ENCODE data around the gene CHRNA9.
"Not testable (repeated sequence)": the region's sequence is repeated elsewhere in the genome, so short reads cannot be mapped to it uniquely, and the experiment has no call there.

The CHRNA9 gene

GRCh38 chr4:40334591-40335524, at the start of gene CHRNA9:
Gene CHRNA9 (plus strand): TSS chr4:40335333. CDS start chr4:40335468, 135 bp downstream.
- DNase-seq = no peak

- DNase-seq = no peak
These were observed 49.4 kb upstream of the CHRNA9 start for GRCh38 chr4:40285692-40286091.

GRCh38 chr4:40288566-40288965, 46.6 kb upstream of the CHRNA9 start:
- no peak for DNase-seq

GRCh38 chr4:40289366-40290188, 45.6 kb upstream of the CHRNA9 start:
- peak; percentile 55 for DNase-seq

- not testable (repeated sequence) for DNase-seq
These were observed 44.4 kb upstream of the CHRNA9 start for GRCh38 chr4:40290611-40291186.

GRCh38 chr4:40292313-40292759, 42.8 kb upstream of the CHRNA9 start:
- no peak for DNase-seq

GRCh38 chr4:40294339-40294738, 40.8 kb upstream of the CHRNA9 start:
- DNase-seq = no peak

GRCh38 chr4:40295030-40295429, 40.1 kb upstream of the CHRNA9 start:
- DNase-seq = not testable (repeated sequence)

GRCh38 chr4:40295572-40295971, 39.6 kb upstream of the CHRNA9 start:
- DNase-seq = no peak

- DNase-seq = no peak
These were observed 36.0 kb upstream of the CHRNA9 start for GRCh38 chr4:40299126-40299525.

GRCh38 chr4:40299811-40300292, 35.3 kb upstream of the CHRNA9 start:
- no peak for DNase-seq

GRCh38 chr4:40300371-40301162, 34.6 kb upstream of the CHRNA9 start:
- no peak for DNase-seq

- DNase-seq = peak; percentile 52
These were observed 33.5 kb upstream of the CHRNA9 start for GRCh38 chr4:40301603-40302002.

- DNase-seq = no peak
These were observed 31.4 kb upstream of the CHRNA9 start for GRCh38 chr4:40303751-40304150.

GRCh38 chr4:40305328-40306170, 29.6 kb upstream of the CHRNA9 start:
- peak; percentile 74 for DNase-seq

- DNase-seq = no peak
These were observed 28.9 kb upstream of the CHRNA9 start for GRCh38 chr4:40306226-40306625.

- no peak for DNase-seq
These were observed 28.2 kb upstream of the CHRNA9 start for GRCh38 chr4:40306976-40307375.

GRCh38 chr4:40307627-40308497, 27.3 kb upstream of the CHRNA9 start:
- DNase-seq = peak; percentile 68

GRCh38 chr4:40308528-40309122, 26.5 kb upstream of the CHRNA9 start:
- no peak for DNase-seq
